ENCODE data around the gene R3HDM2. TPM values are rescaled to one million over a fixed set of nuclear protein-coding genes. Genes with fewer than 3 reads are reported as not detected.
A peak's percentile ranks its signal among the peaks of the same experiment; 100 is the strongest.
"Not testable (repeated sequence)": the region's sequence is repeated elsewhere in the genome, so short reads cannot be mapped to it uniquely, and the experiment has no call there.

The R3HDM2 gene
- total RNA-seq, 1 experiment from 2014 or later: 64.8 TPM

- Mint-ChIP-seq H3K4me3 (ENCODE audit: unreplicated experiment) (peak overlapping the region; percentile 81), H3K4me1 (ENCODE audit: insufficient read depth, unreplicated experiment) (peaks cover 6% of the 10 kb centered on the region), H3K9me3 (ENCODE audit: unreplicated experiment) (no peaks in the 10 kb centered on the region), H3K36me3 (ENCODE audit: insufficient read depth, unreplicated experiment) (peaks cover 20% of the 10 kb centered on the region), H3K27me3 (ENCODE audit: insufficient read depth, unreplicated experiment) (no peaks in the 10 kb centered on the region), H3K27ac (ENCODE audit: low read depth, unreplicated experiment) (peak overlapping the region; percentile 95)
- intact Hi-C loops (cut with micrococcal nuclease): no loop called here
- DNase-seq (ENCODE audit: unreplicated experiment): no peak
- BruUV-seq (replicated peaks): no TSS peak
- POLR2A ChIA-PET: interaction anchor here (0.6 to 1.2 kb wide), 10 partner anchors 11 to 442 kb away, joined by 3 to 6 read pairs (median 4); partner anchors contain the start of gene DDIT3
- TF ChIP-seq CTCF (IDR thresholded peaks at IDR 0.05; ENCODE audit: unreplicated experiment): no peak
- CTCF ChIA-PET: interaction anchor here (0.7 to 1.9 kb wide), 4 partner anchors 9 to 29 kb away, joined by 3 to 10 read pairs (median 9); no protein-coding TSS in a partner anchor
These were observed 522 bp downstream of the R3HDM2 start for GRCh38 chr12:57430112-57430930.

DNA sequence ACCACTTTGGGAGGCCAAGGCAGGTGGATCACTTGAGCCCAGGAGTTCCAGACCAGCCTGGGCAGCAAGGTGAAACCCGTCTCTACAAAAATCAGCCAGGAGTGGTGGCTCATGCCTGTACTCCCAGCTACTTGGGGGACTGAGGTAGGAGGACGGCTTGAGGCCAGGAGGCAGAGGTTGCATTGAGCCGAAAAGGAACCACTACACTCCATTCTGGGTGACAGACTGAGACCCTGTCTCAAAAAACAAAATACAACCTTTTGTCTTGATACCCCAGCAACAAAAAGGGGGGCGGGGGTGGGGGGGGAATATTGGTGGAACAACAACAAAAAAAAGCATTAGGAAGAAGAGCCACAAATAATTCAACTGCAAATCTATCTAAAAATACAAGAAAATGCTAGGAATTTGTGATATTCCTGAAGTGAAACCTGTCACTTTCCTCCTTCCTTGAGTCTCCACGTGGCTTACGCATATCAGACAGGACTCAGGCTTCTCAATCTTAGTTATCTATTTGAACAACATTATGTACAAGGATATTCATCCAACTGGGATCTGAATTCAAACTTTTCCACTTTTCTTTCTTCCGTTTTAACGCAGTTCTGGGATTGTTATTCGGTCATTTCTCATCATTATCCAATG, 1.3 kb downstream of the R3HDM2 start:
- Mint-ChIP-seq H3K4me1 (ENCODE audit: insufficient read depth, unreplicated experiment) (peaks cover 6% of the 10 kb centered on the region), H3K9me3 (ENCODE audit: unreplicated experiment) (no peaks in the 10 kb centered on the region), H3K4me3 (ENCODE audit: unreplicated experiment) (peak overlapping the region; percentile 81), H3K36me3 (ENCODE audit: insufficient read depth, unreplicated experiment) (peaks cover 22% of the 10 kb centered on the region), H3K27ac (ENCODE audit: low read depth, unreplicated experiment) (peak overlapping the region; percentile 95), H3K27me3 (ENCODE audit: insufficient read depth, unreplicated experiment) (no peaks in the 10 kb centered on the region)
- intact Hi-C loops (cut with micrococcal nuclease): no loop called here
- POLR2A ChIA-PET: interaction anchor here (0.6 to 1.2 kb wide), 13 partner anchors 11 to 1640 kb away, joined by 3 to 6 read pairs (median 3); partner anchors contain the start of genes DDIT3 and TSPAN31
- TSS peak; percentile 85 for BruUV-seq (replicated peaks)
- CTCF ChIA-PET: interaction anchor here (0.7 to 1.9 kb wide), 4 partner anchors 8 to 30 kb away, joined by 3 to 10 read pairs (median 9); no protein-coding TSS in a partner anchor
- DNase-seq (ENCODE audit: unreplicated experiment): no peak
- TF ChIP-seq CTCF (IDR thresholded peaks at IDR 0.05; ENCODE audit: unreplicated experiment): no peak

DNA sequence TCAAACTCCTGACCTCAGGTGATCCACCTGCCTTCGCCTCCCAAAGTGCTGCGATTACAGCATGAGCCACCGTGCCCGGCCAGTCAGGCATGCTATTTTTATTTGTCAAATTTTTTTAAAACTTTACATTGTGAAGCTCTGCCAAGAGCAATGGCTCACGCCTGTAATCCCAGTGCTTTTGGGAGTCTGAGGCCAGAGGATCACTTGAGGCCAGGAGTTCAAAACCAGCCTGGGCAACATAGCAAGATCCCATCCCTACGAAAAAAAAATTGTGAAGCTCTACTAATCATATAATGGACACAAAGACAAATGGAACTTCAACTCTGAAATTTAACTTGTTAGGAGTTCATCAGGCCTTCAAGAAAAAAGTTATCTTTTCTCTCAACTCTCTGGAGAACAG, 1.9 kb downstream of the R3HDM2 start:
- POLR2A ChIA-PET: interaction anchor here (0.6 to 1.1 kb wide), 4 partner anchors 20 to 1641 kb away, joined by 3 to 6 read pairs (median 4); partner anchors contain the start of gene TSPAN31
- Mint-ChIP-seq H3K4me1 (ENCODE audit: insufficient read depth, unreplicated experiment) (peaks cover 6% of the 10 kb centered on the region), H3K27ac (ENCODE audit: low read depth, unreplicated experiment) (peak overlapping the region; percentile 95), H3K36me3 (ENCODE audit: insufficient read depth, unreplicated experiment) (peaks cover 28% of the 10 kb centered on the region), H3K27me3 (ENCODE audit: insufficient read depth, unreplicated experiment) (no peaks in the 10 kb centered on the region), H3K9me3 (ENCODE audit: unreplicated experiment) (no peaks in the 10 kb centered on the region), H3K4me3 (ENCODE audit: unreplicated experiment) (peak overlapping the region; percentile 81)
- no peak for TF ChIP-seq CTCF (IDR thresholded peaks at IDR 0.05; ENCODE audit: unreplicated experiment)
- CTCF ChIA-PET: interaction anchor here (0.7 to 1.9 kb wide), 2 partner anchors 10 to 177 kb away, joined by 3 to 10 read pairs; no protein-coding TSS in a partner anchor
- no peak for DNase-seq (ENCODE audit: unreplicated experiment)
- BruUV-seq (replicated peaks): no TSS peak
- intact Hi-C loops (cut with micrococcal nuclease): no loop called here

GRCh38 chr12:57426948-57427347, 3.9 kb downstream of the R3HDM2 start:
- H3K4me1 Mint-ChIP-seq (ENCODE audit: insufficient read depth, unreplicated experiment); H3K27me3 Mint-ChIP-seq (ENCODE audit: insufficient read depth, unreplicated experiment); H3K4me3 Mint-ChIP-seq (ENCODE audit: unreplicated experiment); BruUV-seq (replicated peaks); intact Hi-C loops (cut with micrococcal nuclease); H3K9me3 Mint-ChIP-seq (ENCODE audit: unreplicated experiment); DNase-seq (ENCODE audit: unreplicated experiment); H3K27ac Mint-ChIP-seq (ENCODE audit: low read depth, unreplicated experiment); POLR2A ChIA-PET: not testable (repeated sequence)
- CTCF ChIA-PET: interaction anchor here (0.6 to 0.9 kb wide), 2 partner anchors 8 to 148 kb away, joined by 3 to 5 read pairs; no protein-coding TSS in a partner anchor
- H3K36me3 Mint-ChIP-seq (ENCODE audit: insufficient read depth, unreplicated experiment): peaks cover 47% of the 10 kb centered on the region
